Measurements from ENCODE around the gene SH3PXD2A.
A peak's percentile ranks its signal among the peaks of the same experiment; 100 is the strongest.
"Not testable (repeated sequence)": the region's sequence is repeated elsewhere in the genome, so short reads cannot be mapped to it uniquely, and the experiment has no call there.

SH3PXD2A gene

GRCh38 chr10:103663236-103663635 is 192.1 kb downstream of the SH3PXD2A start:
- H3K27me3 ChIP-seq (ENCODE audit: control insufficient read depth in 1 of 2, insufficient read depth in 2 of 2, low read length in 2 of 2), result no peaks in the 10 kb centered on the region
- peak overlapping the region; percentile 19 to 21 for H3K9ac ChIP-seq (ENCODE audit: low read length in 2 of 2)
- peak overlapping the region; percentile 74 for H3K27ac ChIP-seq (ENCODE audit: low read length)
- H3K36me3 ChIP-seq (ENCODE audit: control insufficient read depth in 2 of 2, insufficient read depth in 2 of 2, low read length in 2 of 2), result peaks cover 7 to 8% of the 10 kb centered on the region in 2 donors
- H3K4me1 ChIP-seq (ENCODE audit: control insufficient read depth, insufficient read depth, low read length), result peaks cover 67% of the 10 kb centered on the region
- peak overlapping the region in 1 of 2 donors; percentile 22 for H3K4me3 ChIP-seq (ENCODE audit: low read length in 2 of 2)
- no peaks in the 10 kb centered on the region for H3K9me3 ChIP-seq (ENCODE audit: control insufficient read depth in 2 of 2, low read length in 2 of 2)

GRCh38 chr10:103662704-103663103 is 192.7 kb downstream of the SH3PXD2A start:
- peaks cover 62% of the 10 kb centered on the region for H3K4me1 ChIP-seq (ENCODE audit: control insufficient read depth, insufficient read depth, low read length)
- H3K9me3 ChIP-seq (ENCODE audit: control insufficient read depth in 2 of 2, low read length in 2 of 2); H3K4me3 ChIP-seq (ENCODE audit: low read length in 2 of 2); H3K9ac ChIP-seq (ENCODE audit: low read length in 2 of 2); H3K27me3 ChIP-seq (ENCODE audit: control insufficient read depth in 1 of 2, insufficient read depth in 2 of 2, low read length in 2 of 2): not testable (repeated sequence)
- H3K27ac ChIP-seq (ENCODE audit: low read length), result peak overlapping the region; percentile 74
- H3K36me3 ChIP-seq (ENCODE audit: control insufficient read depth in 2 of 2, insufficient read depth in 2 of 2, low read length in 2 of 2), result peaks cover 12 to 14% of the 10 kb centered on the region in 2 donors

- no peaks in the 10 kb centered on the region for H3K27me3 ChIP-seq (ENCODE audit: control insufficient read depth in 1 of 2, insufficient read depth in 2 of 2, low read length in 2 of 2)
- peak overlapping the region; percentile 70 to 73 for H3K9ac ChIP-seq (ENCODE audit: low read length in 2 of 2)
- H3K27ac ChIP-seq (ENCODE audit: low read length), result peak overlapping the region; percentile 92
- H3K4me3 ChIP-seq (ENCODE audit: low read length in 2 of 2), result peak overlapping the region; percentile 76 to 91
- peaks cover 56% of the 10 kb centered on the region for H3K4me1 ChIP-seq (ENCODE audit: control insufficient read depth, insufficient read depth, low read length)
- H3K36me3 ChIP-seq (ENCODE audit: control insufficient read depth in 2 of 2, insufficient read depth in 2 of 2, low read length in 2 of 2), result peaks cover 19% of the 10 kb centered on the region in 2 donors
- no peaks in the 10 kb centered on the region for H3K9me3 ChIP-seq (ENCODE audit: control insufficient read depth in 2 of 2, low read length in 2 of 2)
These were observed 194.0 kb downstream of the SH3PXD2A start for GRCh38 chr10:103661198-103661950.

- Histone ChIP-seq H3K4me1 (ENCODE audit: control insufficient read depth, insufficient read depth, low read length) (peaks cover 59% of the 10 kb centered on the region), H3K9me3 (ENCODE audit: control insufficient read depth in 2 of 2, low read length in 2 of 2) (no peaks in the 10 kb centered on the region), H3K27me3 (ENCODE audit: control insufficient read depth in 1 of 2, insufficient read depth in 2 of 2, low read length in 2 of 2) (no peaks in the 10 kb centered on the region), H3K27ac (ENCODE audit: low read length) (peak overlapping the region; percentile 92), H3K4me3 (ENCODE audit: low read length in 2 of 2) (peak overlapping the region; percentile 76 to 91), H3K36me3 (ENCODE audit: control insufficient read depth in 2 of 2, insufficient read depth in 2 of 2, low read length in 2 of 2) (peaks cover 19 to 21% of the 10 kb centered on the region in 2 donors), H3K9ac (ENCODE audit: low read length in 2 of 2) (peak overlapping the region; percentile 70 to 73)
These were observed 194.8 kb downstream of the SH3PXD2A start for GRCh38 chr10:103660364-103661197.

GRCh38 chr10:103659674-103660363 is 195.6 kb downstream of the SH3PXD2A start:
- peaks cover 19 to 24% of the 10 kb centered on the region in 2 donors for H3K36me3 ChIP-seq (ENCODE audit: control insufficient read depth in 2 of 2, insufficient read depth in 2 of 2, low read length in 2 of 2)
- peaks cover 55% of the 10 kb centered on the region for H3K4me1 ChIP-seq (ENCODE audit: control insufficient read depth, insufficient read depth, low read length)

GRCh38 chr10:103658049-103658577 is 197.3 kb downstream of the SH3PXD2A start:
- Histone ChIP-seq H3K27ac (ENCODE audit: low read length) (no peak overlapping the region), H3K27me3 (ENCODE audit: control insufficient read depth in 1 of 2, insufficient read depth in 2 of 2, low read length in 2 of 2) (no peaks in the 10 kb centered on the region), H3K4me1 (ENCODE audit: control insufficient read depth, insufficient read depth, low read length) (peaks cover 54% of the 10 kb centered on the region), H3K9ac (ENCODE audit: low read length in 2 of 2) (no peak overlapping the region), H3K9me3 (ENCODE audit: control insufficient read depth in 2 of 2, low read length in 2 of 2) (no peaks in the 10 kb centered on the region), H3K4me3 (ENCODE audit: low read length in 2 of 2) (no peak overlapping the region), H3K36me3 (ENCODE audit: control insufficient read depth in 2 of 2, insufficient read depth in 2 of 2, low read length in 2 of 2) (peaks cover 19 to 26% of the 10 kb centered on the region in 2 donors)

More at GRCh38 chr10:103659674-103660363, 195.6 kb downstream of the SH3PXD2A start:
- peak overlapping the region; percentile 70 to 73 for H3K9ac ChIP-seq (ENCODE audit: low read length in 2 of 2)
- H3K9me3 ChIP-seq (ENCODE audit: control insufficient read depth in 2 of 2, low read length in 2 of 2), result no peaks in the 10 kb centered on the region
- no peaks in the 10 kb centered on the region for H3K27me3 ChIP-seq (ENCODE audit: control insufficient read depth in 1 of 2, insufficient read depth in 2 of 2, low read length in 2 of 2)
- peak overlapping the region; percentile 92 for H3K27ac ChIP-seq (ENCODE audit: low read length)
- H3K4me3 ChIP-seq (ENCODE audit: low read length in 2 of 2), result peak overlapping the region; percentile 76 to 91

- Histone ChIP-seq H3K4me1 (ENCODE audit: control insufficient read depth, insufficient read depth, low read length) (peaks cover 55% of the 10 kb centered on the region), H3K4me3 (ENCODE audit: low read length in 2 of 2) (no peak overlapping the region), H3K9me3 (ENCODE audit: control insufficient read depth in 2 of 2, low read length in 2 of 2) (no peaks in the 10 kb centered on the region), H3K27ac (ENCODE audit: low read length) (no peak overlapping the region), H3K36me3 (ENCODE audit: control insufficient read depth in 2 of 2, insufficient read depth in 2 of 2, low read length in 2 of 2) (peaks cover 19 to 26% of the 10 kb centered on the region in 2 donors), H3K9ac (ENCODE audit: low read length in 2 of 2) (no peak overlapping the region), H3K27me3 (ENCODE audit: control insufficient read depth in 1 of 2, insufficient read depth in 2 of 2, low read length in 2 of 2) (no peaks in the 10 kb centered on the region)
These were observed 198.2 kb downstream of the SH3PXD2A start for GRCh38 chr10:103657061-103657591.

- Histone ChIP-seq H3K27ac (ENCODE audit: low read length) (no peak overlapping the region), H3K4me1 (ENCODE audit: control insufficient read depth, insufficient read depth, low read length) (peaks cover 58% of the 10 kb centered on the region), H3K36me3 (ENCODE audit: control insufficient read depth in 2 of 2, insufficient read depth in 2 of 2, low read length in 2 of 2) (peaks cover 19 to 26% of the 10 kb centered on the region in 2 donors)
These were observed 200.5 kb downstream of the SH3PXD2A start for GRCh38 chr10:103654925-103655324.

GRCh38 chr10:103653581-103654037 is 201.8 kb downstream of the SH3PXD2A start:
- Histone ChIP-seq H3K4me3 (ENCODE audit: low read length in 2 of 2) (no peak overlapping the region), H3K36me3 (ENCODE audit: control insufficient read depth in 2 of 2, insufficient read depth in 2 of 2, low read length in 2 of 2) (peaks cover 15 to 21% of the 10 kb centered on the region in 2 donors), H3K27ac (ENCODE audit: low read length) (no peak overlapping the region), H3K9me3 (ENCODE audit: control insufficient read depth in 2 of 2, low read length in 2 of 2) (no peaks in the 10 kb centered on the region), H3K9ac (ENCODE audit: low read length in 2 of 2) (no peak overlapping the region), H3K27me3 (ENCODE audit: control insufficient read depth in 1 of 2, insufficient read depth in 2 of 2, low read length in 2 of 2) (no peaks in the 10 kb centered on the region), H3K4me1 (ENCODE audit: control insufficient read depth, insufficient read depth, low read length) (peaks cover 59% of the 10 kb centered on the region)

More at GRCh38 chr10:103654925-103655324, 200.5 kb downstream of the SH3PXD2A start:
- H3K27me3 ChIP-seq (ENCODE audit: control insufficient read depth in 1 of 2, insufficient read depth in 2 of 2, low read length in 2 of 2), result no peaks in the 10 kb centered on the region
- no peak overlapping the region for H3K4me3 ChIP-seq (ENCODE audit: low read length in 2 of 2)
- H3K9ac ChIP-seq (ENCODE audit: low read length in 2 of 2), result no peak overlapping the region
- no peaks in the 10 kb centered on the region for H3K9me3 ChIP-seq (ENCODE audit: control insufficient read depth in 2 of 2, low read length in 2 of 2)
